H1 (cell line): ENCODE measurements around the gene MOSMO. TPM values are rescaled to one million over a fixed set of nuclear protein-coding genes. Genes with fewer than 3 reads are reported as not detected.

Experiments used
- CTCF ChIA-PET: fragments of 300-600 bp; sonication (Branson Sonifier 250); formaldehyde crosslinking; loops from one replicate; lab custom pipeline; 2021; ENCODE audit not compliant: partially characterized antibody; lab: Charles Lee
- POLR2A ChIA-PET: fragments of 300-600 bp; sonication (Branson Sonifier 250); formaldehyde crosslinking; loops from one replicate; lab custom pipeline; 2021; ENCODE audit warnings: inconsistent platforms; ENCODE audit not compliant: partially characterized antibody; lab: Charles Lee
- DNase-seq, 2 experiments: peaks; one replicate each; pipeline versions ENCODE4 v3.0.0 to v3.0.0-alpha.2; 2010 to 2022; ENCODE audit warnings: low spot score in 2 of 2, low read depth in 1 of 2, mixed read lengths in 1 of 2
- FAIRE-seq: peaks from 2 replicates; lab custom pipeline; 2011; peaks lifted over from hg19 to GRCh38; lab: Jason Lieb, UNC
- H2AFZ ChIP-seq: 2 replicates; pipeline ENCODE4 v1.8.1; 2012; ENCODE audit warnings: low read length, inconsistent platforms
- H2AK5ac ChIP-seq: 2 replicates; pipeline ENCODE4 v1.6.1; 2013; ENCODE audit warnings: low read depth, low read length
- H2BK120ac ChIP-seq: replicated peaks from 2 replicates; pipeline ENCODE3; 2013; ENCODE audit warnings: low read depth, low read length, inconsistent platforms
- H2BK12ac ChIP-seq: 2 replicates; pipeline ENCODE4 v1.6.1; 2013; ENCODE audit warnings: low read depth, low read length
- H2BK15ac ChIP-seq: 2 replicates; pipeline ENCODE4 v1.6.1; 2013; ENCODE audit warnings: low read length
- H2BK20ac ChIP-seq: 2 replicates; pipeline ENCODE4 v1.6.1; 2013; ENCODE audit warnings: low read length
- H2BK5ac ChIP-seq: 2 replicates; pipeline ENCODE4 v1.6.1; 2013; ENCODE audit warnings: low read depth, low read length
- H3K14ac ChIP-seq: 2 replicates; pipeline ENCODE4 v1.6.1; 2013; ENCODE audit warnings: inconsistent platforms; ENCODE audit not compliant: insufficient read length
- H3K18ac ChIP-seq: 2 replicates; pipeline ENCODE4 v1.6.1; 2013; ENCODE audit warnings: low read length; ENCODE audit errors: extremely low read depth
- H3K23ac ChIP-seq: 2 replicates; pipeline ENCODE4 v1.6.1; 2013; ENCODE audit warnings: inconsistent platforms; ENCODE audit not compliant: insufficient read length
- H3K23me2 ChIP-seq: 2 replicates; pipeline ENCODE4 v1.6.1; 2013; ENCODE audit warnings: low read depth, low read length
- H3K27ac ChIP-seq: 2 replicates; pipeline ENCODE4 v1.6.1; 2011; ENCODE audit warnings: low read depth, low read length, inconsistent platforms
- H3K27me3 ChIP-seq, 4 experiments: replicated peaks in 1 of 4; 1 replicate in 1 of 4; 2 replicates in 3 of 4; pipeline versions ENCODE4 v1.6.1 to v1.8.1; 2011 to 2013; ENCODE audit warnings: low read length in 3 of 4, mild to moderate bottlenecking in 3 of 4, inconsistent platforms in 2 of 4, mixed read lengths in 2 of 4, moderate library complexity in 1 of 4; ENCODE audit not compliant: control insufficient read depth in 3 of 4, insufficient read depth in 3 of 4; ENCODE audit errors: extremely low read depth in 1 of 4
- H3K36me3 ChIP-seq, 4 experiments: 2 replicates each; pipeline versions ENCODE4 v1.6.1 to v1.8.1; 2011 to 2013; ENCODE audit warnings: mild to moderate bottlenecking in 4 of 4, low read length in 3 of 4, moderate library complexity in 2 of 4, control low read depth in 1 of 4, inconsistent platforms in 1 of 4; ENCODE audit not compliant: insufficient read depth in 4 of 4, control insufficient read depth in 2 of 4
- H3K4ac ChIP-seq: replicated peaks from 2 replicates; pipeline ENCODE3; 2013; ENCODE audit warnings: low read length, low read depth, mixed read lengths, inconsistent platforms; ENCODE audit not compliant: insufficient read length
- H3K4me1 ChIP-seq, 4 experiments: replicated peaks in 1 of 4; 1 replicate in 1 of 4; 2 replicates in 3 of 4; pipeline versions ENCODE4 v1.6.1 to v1.8.1; 2011 to 2013; ENCODE audit warnings: low read length in 3 of 4, inconsistent platforms in 2 of 4, mixed read lengths in 1 of 4; ENCODE audit not compliant: insufficient read depth in 4 of 4, control insufficient read depth in 3 of 4
- H3K4me2 ChIP-seq, 2 experiments: 2 replicates each; pipeline versions ENCODE4 v1.6.1 to v1.8.1; 2011 to 2013; ENCODE audit warnings: low read depth in 2 of 2, low read length in 2 of 2, control low read depth in 1 of 2, inconsistent platforms in 1 of 2, mild to moderate bottlenecking in 1 of 2; ENCODE audit not compliant: insufficient read depth in 1 of 2
- H3K4me3 ChIP-seq, 4 experiments: fragments of 200-600, 300-600 bp in 1 of 4; sonication (generic), shearing (Covaris generic), sonication (Bioruptor Twin) in 1 of 4; 2 replicates each; pipeline versions ENCODE4 v1.5.1 to v1.8.1; 2011 to 2016; ENCODE audit warnings: low read length in 4 of 4, low read depth in 3 of 4, control low read depth in 2 of 4, inconsistent platforms in 2 of 4, mild to moderate bottlenecking in 2 of 4, mixed read lengths in 1 of 4, moderate library complexity in 1 of 4; ENCODE audit not compliant: insufficient read depth in 2 of 4; ENCODE audit errors: extremely low read depth in 1 of 4
- H3K56ac ChIP-seq: replicated peaks from 2 replicates; pipeline ENCODE3; 2013; ENCODE audit warnings: low read depth, mild to moderate bottlenecking, mixed read lengths, low read length, inconsistent platforms; ENCODE audit not compliant: insufficient read length
- H3K79me1 ChIP-seq: 2 replicates; pipeline ENCODE4 v1.6.1; 2013; ENCODE audit warnings: low read depth, low read length, control low read depth
- H3K79me2 ChIP-seq, 2 experiments: 2 replicates each; pipeline versions ENCODE4 v1.6.1 to v1.8.1; 2012 to 2013; ENCODE audit warnings: low read length in 2 of 2, mild to moderate bottlenecking in 2 of 2, inconsistent platforms in 1 of 2; ENCODE audit not compliant: insufficient read depth in 2 of 2, control insufficient read depth in 1 of 2
- H3K9ac ChIP-seq, 4 experiments: replicated peaks in 1 of 4; 1 replicate in 1 of 4; 2 replicates in 3 of 4; pipeline versions ENCODE4 v1.6.1 to v1.8.1; 2011 to 2013; ENCODE audit warnings: low read depth in 3 of 4, low read length in 3 of 4, control low read depth in 2 of 4, mild to moderate bottlenecking in 2 of 4, moderate library complexity in 2 of 4, inconsistent platforms in 1 of 4; ENCODE audit errors: extremely low read depth in 1 of 4
- H3K9me3 ChIP-seq, 2 experiments: 2 replicates each; pipeline versions ENCODE4 v1.6.1 to v1.8.1; 2012 to 2013; ENCODE audit warnings: mild to moderate bottlenecking in 2 of 2, moderate library complexity in 2 of 2, control low read depth in 1 of 2, inconsistent platforms in 1 of 2, low read depth in 1 of 2, low read length in 1 of 2, mixed read lengths in 1 of 2; ENCODE audit not compliant: insufficient read depth in 2 of 2
- H4K20me1 ChIP-seq, 2 experiments: replicated peaks in 1 of 2; 2 replicates each; pipeline versions ENCODE3 to v1.8.1; 2011 to 2013; ENCODE audit warnings: inconsistent platforms in 2 of 2, low read length in 2 of 2, mild to moderate bottlenecking in 1 of 2; ENCODE audit not compliant: insufficient read depth in 2 of 2, control insufficient read depth in 1 of 2
- H4K5ac ChIP-seq: 2 replicates; pipeline ENCODE4 v1.6.1; 2013; ENCODE audit warnings: low read length, low read depth, mixed read lengths, inconsistent platforms; ENCODE audit not compliant: insufficient read length
- H4K8ac ChIP-seq: 2 replicates; pipeline ENCODE4 v1.8.0; 2013; ENCODE audit warnings: mild to moderate bottlenecking, moderate library complexity, low read length, inconsistent platforms; ENCODE audit not compliant: insufficient read depth; ENCODE audit errors: extremely low read depth
- H4K91ac ChIP-seq: replicated peaks from 2 replicates; pipeline ENCODE3; 2013; ENCODE audit warnings: low read length, mixed read lengths, inconsistent platforms; ENCODE audit not compliant: insufficient read length
- BACH1 ChIP-seq: IDR thresholded peaks from 2 replicates; pipeline ENCODE4 v1.6.1; 2012; ENCODE audit warnings: low read length, improper control_type of control experiment
- CBX8 ChIP-seq: fragments of 300-800, 300-1000 bp; sonication (generic); IDR thresholded peaks from 2 replicates; pipeline ENCODE4 v1.7.1; 2016; ENCODE audit warnings: low read depth, low read length, borderline replicate concordance
- RBBP5 ChIP-seq: IDR thresholded peaks from 2 replicates; pipeline ENCODE4 v1.7.1; 2012; ENCODE audit warnings: low read depth, mild to moderate bottlenecking, inconsistent platforms, low read length, moderate library complexity, borderline replicate concordance
- RXRA ChIP-seq: IDR thresholded peaks from 2 replicates; pipeline ENCODE4 v1.6.1; 2011; ENCODE audit warnings: low read depth, mild to moderate bottlenecking, low read length, moderate library complexity; ENCODE audit not compliant: insufficient read depth
- SIN3A ChIP-seq, 2 experiments: IDR thresholded peaks in 1 of 2; conservative IDR thresholded peaks in 1 of 2; 2 replicates each; pipeline ENCODE4 v1.6.1; 2011 to 2012; ENCODE audit warnings: low read length in 2 of 2, improper control_type of control experiment in 1 of 2, low read depth in 1 of 2, mild to moderate bottlenecking in 1 of 2
- SP1 ChIP-seq: IDR thresholded peaks from 2 replicates; pipeline ENCODE4 v1.6.1; 2011; ENCODE audit warnings: low read depth, low read length
- TEAD4 ChIP-seq: IDR thresholded peaks from 2 replicates; pipeline ENCODE4 v1.6.1; 2012; ENCODE audit warnings: low read depth, low read length, inconsistent platforms, mixed read lengths
- WGBS, 2 experiments: shearing (Covaris generic) in 1 of 2; methylation state at CpG; one replicate each; pipeline versions ENCODE4 v1.1.6 to v1.1.7; 2013 to 2015; ENCODE audit warnings: low lambda C conversion rate in 2 of 2, mixed read lengths in 2 of 2, inconsistent platforms in 1 of 2, low coverage in 1 of 2, missing lambda C conversion rate in 1 of 2; ENCODE audit not compliant: insufficient replicate concordance in 2 of 2, insufficient coverage in 1 of 2, insufficient read length in 1 of 2; ENCODE audit errors: extremely low coverage in 1 of 2, missing lambda C conversion rate in 1 of 2; 5-methylcytosine and 5-hydroxymethylcytosine counted together
- polyA plus RNA-seq, 7 experiments: library from polyadenylated mRNA; depleted of rRNA in 3 of 7; stranded (reverse) in 5 of 7; unstranded in 2 of 7; fragments of >200 nt in 5 of 7; fragments of 200-250 nt in 2 of 7; gene quantifications; 1 replicate in 5 of 7; 2 replicates in 1 of 7; 4 replicates in 1 of 7; pipeline versions ENCODE4 v1.2.1 to v1.2.3, GENCODE V29; 2011 to 2013; ENCODE audit warnings: missing spikeins in 2 of 7, mixed read lengths in 2 of 7
- total RNA-seq: library from RNA; stranded (reverse); fragmentation: NEBNext Ultra II Directional; extraction: Animal tissue kit (Norgen Biotek cat#: 25700); gene quantifications from 2 replicates; pipeline ENCODE4 v1.2.1, GENCODE V29; 2021

The MOSMO gene
- total and polyA plus RNA-seq, 2 of the 8 experiments (the other 6 are each of a cell fraction or from before 2014, with no cell fraction given), result 8.6 to 14.8 TPM

- H2BK15ac ChIP-seq, result no peak overlapping the region
- H3K36me3 ChIP-seq, result 0 out of 8 replicates have a peak, but pooled peaks cover 0 to 2% (median 0%) of the 10 kb centered on the region in 4 experiments
- POLR2A ChIA-PET, result no interaction called here
- H3K14ac ChIP-seq, result no peak overlapping the region
- H3K9ac ChIP-seq, result no peak overlapping the region
- CTCF ChIA-PET, result interaction anchor here (0.6 to 1.2 kb wide), 2 partner anchors 16 to 29 kb away, joined by 3 read pairs; no protein-coding TSS in a partner anchor
- H4K8ac ChIP-seq, result no peak overlapping the region
- H2AK5ac ChIP-seq, result no peak overlapping the region
- H3K4me1 ChIP-seq, result no peaks in the 10 kb centered on the region
- DNase-seq (no peak), FAIRE-seq (no peak)
- H3K23ac ChIP-seq, result no peak overlapping the region
- 91% methylated on average over 4 of the region's 4 CpGs; no CpG with 5 or more reads in 1 of the 2 experiments for WGBS, 2 experiments
- no peak for TF ChIP-seq BACH1
- TF ChIP-seq SP1, result no peak
- no peak for TF ChIP-seq SIN3A (conservative IDR thresholded peaks at IDR 0.05 in 1 of 2, IDR thresholded peaks at IDR 0.05 in 1 of 2; ENCODE audit: low read depth in 1 of 2, low read length in 2 of 2)
- no peak for TF ChIP-seq TEAD4
- TF ChIP-seq CBX8, result no peak
- no peak for TF ChIP-seq RXRA
- TF ChIP-seq RBBP5, result no peak
- H3K4me3 ChIP-seq, result no peak overlapping the region
- no peak overlapping the region for H2BK5ac ChIP-seq
- no peaks in the 10 kb centered on the region for H3K9me3 ChIP-seq
- no peak overlapping the region for H3K4ac ChIP-seq
- H3K79me2 ChIP-seq, result 0 out of 4 replicates have a peak, but pooled peaks cover 0 to 3% of the 10 kb centered on the region in 2 experiments
- no peak overlapping the region for H3K56ac ChIP-seq
- 0 out of 2 replicates have a peak, but pooled peaks cover 2% of the 10 kb centered on the region for H3K79me1 ChIP-seq
- no peak overlapping the region for H3K27ac ChIP-seq
- H2AFZ ChIP-seq, result no peak overlapping the region
- H3K23me2 ChIP-seq, result no peaks in the 10 kb centered on the region
- H2BK120ac ChIP-seq, result no peak overlapping the region
- H4K20me1 ChIP-seq, result peaks cover 2 to 4% of the 10 kb centered on the region in 2 experiments
- H3K4me2 ChIP-seq, result no peak overlapping the region
- H2BK12ac ChIP-seq, result no peak overlapping the region
- H3K18ac ChIP-seq, result no peak overlapping the region
- no peak overlapping the region for H4K5ac ChIP-seq
- H4K91ac ChIP-seq, result no peak overlapping the region
- no peak overlapping the region for H2BK20ac ChIP-seq
- no peaks in the 10 kb centered on the region for H3K27me3 ChIP-seq
Measured at GRCh38 chr16:22053921-22054341, 46.0 kb downstream of the MOSMO start.
